Right lobe of liver (tissue), 6 donors: ENCODE results near the gene PNKD. TPM values are rescaled to one million over a fixed set of nuclear protein-coding genes. Genes with fewer than 3 reads are reported as not detected.

Experiments
- ATAC-seq, 4 donors: fragments of 200-7000 bp; cut with Tn5 transposase; one replicate each; pipeline ENCODE4 v1.9.1; 2020; ENCODE audit warnings: mild to moderate bottlenecking in 4 of 4, moderate library complexity in 4 of 4
- DNase-seq, 3 donors: peaks; one replicate each; pipeline ENCODE4 v3.0.0-alpha.2; 2020
- H3K27ac ChIP-seq, 3 donors: fragments of 200-600 bp; one replicate each; pipeline ENCODE4 v1.8.0; 2022
- H3K27me3 ChIP-seq, 2 donors: fragments of 200-600 bp; one replicate each; pipeline ENCODE4 v1.8.0; 2022
- H3K36me3 ChIP-seq, 4 donors: fragments of 200-600 bp; sonication (generic) in 1 of 4; one replicate each; pipeline versions ENCODE4 v1.5.1 to v1.8.0; 2017 to 2022; ENCODE audit warnings: control low read depth in 1 of 4
- H3K4me1 ChIP-seq, 4 donors: fragments of 200-600 bp; sonication (generic) in 1 of 4; one replicate each; pipeline versions ENCODE4 v1.5.1 to v1.8.0; 2017 to 2022; ENCODE audit warnings: control low read depth in 1 of 4
- H3K4me3 ChIP-seq, 3 donors: fragments of 200-600 bp; one replicate each; pipeline ENCODE4 v1.8.0; 2022
- H3K9me3 ChIP-seq, 4 donors: fragments of 200-600 bp; sonication (generic) in 1 of 4; one replicate each; pipeline versions ENCODE4 v1.5.1 to v1.8.0; 2017 to 2022; ENCODE audit warnings: control low read depth in 1 of 4
- CTCF ChIP-seq, 4 donors: fragments of 200-600 bp in 3 of 4; fragments of 450-650 bp in 1 of 4; IDR thresholded peaks; one replicate each; pipeline versions ENCODE4 v1.5.1 to v1.8.0; 2016 to 2022; ENCODE audit warnings: antibody characterized with exemption in 4 of 4, mild to moderate bottlenecking in 2 of 4
- POLR2A ChIP-seq: fragments of 450-650 bp; IDR thresholded peaks from one replicate; pipeline ENCODE4 v1.6.1; 2017; ENCODE audit warnings: antibody characterized with exemption, mild to moderate bottlenecking
- WGBS: methylation state at CpG from one replicate; pipeline ENCODE4 v1.1.6; 2018; ENCODE audit warnings: low coverage, low lambda C conversion rate; ENCODE audit not compliant: insufficient coverage; ENCODE audit errors: missing lambda C conversion rate; 5-methylcytosine and 5-hydroxymethylcytosine counted together
- intact Hi-C, 2 donors: fragments of 100-400 bp; cut with DNase I; formaldehyde crosslinking; loops; one replicate each; pipeline versions ENCODE4 v1.11.2 to v1.14.1; 2022
- total RNA-seq, 6 experiments: library from RNA; depleted of rRNA in 2 of 6; stranded (reverse); fragments of >200 nt in 2 of 6; fragmentation: NEBNext Ultra II Directional in 3 of 6; extraction: Animal tissue kit (Norgen Biotek cat#: 25700) in 3 of 6; gene quantifications; one replicate each; pipeline versions ENCODE4 v1.1.0 to v1.2.4, GENCODE V29; 2016 to 2023
- donor health status: DM: no; HTN: yes; CAD: no.
- donor health status: DM: no; HTN: no; CAD: no.
- donor health status: DM: no; HTN: no; CAD: no.
- donor health status: DM: no; HTN: yes; CAD: no.
- donor health status: DM: no; HTN: yes; CAD: no.

PNKD gene
- total RNA-seq, 6 experiments from 2014 or later: 78.5 to 137 (median 115) TPM

- Histone ChIP-seq H3K27ac (peak overlapping the region in 1 of 3 donors; percentile 13), H3K36me3 (no peaks in the 10 kb centered on the region), H3K4me1 (no peaks in the 10 kb centered on the region), H3K9me3 (no peaks in the 10 kb centered on the region), H3K27me3 (no peaks in the 10 kb centered on the region), H3K4me3 (peak overlapping the region; percentile 16 to 51 (median 25))
- intact Hi-C loops: loop anchor here in 1 of 2 donors (10.0 kb wide), 1 partner anchor 203 kb away; no protein-coding TSS in a partner anchor
- ATAC-seq: peak; percentile 73 to 89 (median 82)
- no peak for TF ChIP-seq CTCF (IDR thresholded peaks at IDR 0.05)
- TF ChIP-seq POLR2A: no peak
- WGBS: 10% methylated on average over 14 of the region's 38 CpGs
- DNase-seq: peak in 2 of 3 donors; percentile 58 to 60
These were observed 117.3 kb downstream of the PNKD start for GRCh38 chr2:218387369-218388194.

- ATAC-seq (no peak), DNase-seq (no peak)
- H3K27me3 ChIP-seq: no peaks in the 10 kb centered on the region
- no peak overlapping the region for H3K4me3 ChIP-seq
- TF ChIP-seq POLR2A (no peak), CTCF (IDR thresholded peaks at IDR 0.05) (no peak)
- H3K27ac ChIP-seq: no peak overlapping the region
- no peaks in the 10 kb centered on the region for H3K36me3 ChIP-seq
- WGBS: 89% methylated on average over 5 of the region's 17 CpGs
- no peaks in the 10 kb centered on the region for H3K4me1 ChIP-seq
- intact Hi-C loops: loop anchor here in 1 of 2 donors (10.0 kb wide), 2 partner anchors 85 to 205 kb away; no protein-coding TSS in a partner anchor
- no peaks in the 10 kb centered on the region for H3K9me3 ChIP-seq
These were observed 119.2 kb downstream of the PNKD start for GRCh38 chr2:218389333-218390150.

- DNase-seq (peak in 1 of 3 donors; percentile 52), ATAC-seq (no peak)
- 97% methylated on average over 5 of the region's 23 CpGs for WGBS
- H3K27ac ChIP-seq: no peak overlapping the region
- no peaks in the 10 kb centered on the region for H3K27me3 ChIP-seq
- H3K4me3 ChIP-seq: no peak overlapping the region
- peaks cover 0 to 7% (median 0%) of the 10 kb centered on the region in 4 donors for H3K4me1 ChIP-seq
- no peaks in the 10 kb centered on the region for H3K36me3 ChIP-seq
- TF ChIP-seq CTCF (IDR thresholded peaks at IDR 0.05) (no peak), POLR2A (no peak)
- intact Hi-C loops: loop anchor here in 1 of 2 donors (10.0 kb wide), 1 partner anchor 86 kb away; no protein-coding TSS in a partner anchor
- no peaks in the 10 kb centered on the region for H3K9me3 ChIP-seq
These were observed 120.9 kb downstream of the PNKD start for GRCh38 chr2:218391202-218391601.

- H3K27me3 ChIP-seq: no peaks in the 10 kb centered on the region
- TF ChIP-seq POLR2A: no peak
- TF ChIP-seq CTCF (IDR thresholded peaks at IDR 0.05): no peak
- no peak overlapping the region for H3K27ac ChIP-seq
- intact Hi-C loops: loop anchor here in 1 of 2 donors (10.0 kb wide), 1 partner anchor 88 kb away; no protein-coding TSS in a partner anchor
- WGBS: 83% methylated on average over 1 of the region's 5 CpGs
- H3K4me3 ChIP-seq: no peak overlapping the region
- H3K36me3 ChIP-seq: no peaks in the 10 kb centered on the region
- ATAC-seq (no peak), DNase-seq (no peak)
- H3K9me3 ChIP-seq: no peaks in the 10 kb centered on the region
- peaks cover 0 to 12% (median 0%) of the 10 kb centered on the region in 4 donors for H3K4me1 ChIP-seq
These were observed 122.1 kb downstream of the PNKD start for GRCh38 chr2:218392459-218392858.
